SK-N-SH (cell line): ENCODE measurements around the gene AFAP1. TPM values are rescaled to one million over a fixed set of nuclear protein-coding genes. Genes with fewer than 3 reads are reported as not detected.

Experiments
- CTCF ChIA-PET: fragments of 300-600, 350-600 bp; formaldehyde crosslinking; extraction: SDS; loops from one replicate; lab custom pipeline; 2021; lab: Yijun Ruan, JAX
- POLR2A ChIA-PET: fragments of 350-600 bp; sonication (Branson Sonifier 250); formaldehyde crosslinking; extraction: SDS; loops from one replicate; lab custom pipeline; 2020; ENCODE audit warnings: antibody characterized with exemption, inconsistent platforms; lab: Yijun Ruan, JAX
- DNase-seq: peaks from one replicate; pipeline ENCODE4 v3.0.0; 2012
- H2AFZ ChIP-seq: fragments of 200-600 bp; sonication (generic); 2 replicates; pipeline ENCODE4 v1.8.1; 2016; ENCODE audit warnings: antibody characterized with exemption, mild to moderate bottlenecking, low read depth
- H3F3A ChIP-seq: fragments of 200-600 bp; sonication (generic); replicated peaks from 2 replicates; pipeline ENCODE3; 2016; ENCODE audit warnings: antibody characterized with exemption, mild to moderate bottlenecking; ENCODE audit not compliant: insufficient read depth
- H3K27ac ChIP-seq, 2 experiments: fragments of 200-500 bp in 1 of 2; fragments of 200-600 bp in 1 of 2; sonication (Bioruptor generic) in 1 of 2; sonication (generic), shearing (Covaris generic) in 1 of 2; 2 replicates each; pipeline versions ENCODE4 v1.5.1 to v1.6.1; 2014 to 2016; ENCODE audit warnings: low read depth in 2 of 2, inconsistent platforms in 1 of 2, low read length in 1 of 2, mild to moderate bottlenecking in 1 of 2, mixed read lengths in 1 of 2
- H3K27me3 ChIP-seq: fragments of 200-600 bp; sonication (generic), shearing (Covaris generic); 2 replicates; pipeline ENCODE4 v1.6.1; 2016; ENCODE audit warnings: mixed run types; ENCODE audit not compliant: insufficient read depth
- H3K36me3 ChIP-seq, 2 experiments: fragments of 200-500 bp in 1 of 2; fragments of 200-600 bp in 1 of 2; sonication (Bioruptor generic) in 1 of 2; sonication (generic) in 1 of 2; replicated peaks in 1 of 2; 2 replicates each; pipeline versions ENCODE3 to v1.5.1; 2014 to 2016; ENCODE audit warnings: low read length in 1 of 2, mild to moderate bottlenecking in 1 of 2; ENCODE audit not compliant: insufficient read depth in 2 of 2, control insufficient read depth in 1 of 2
- H3K4me1 ChIP-seq, 2 experiments: fragments of 200-500 bp in 1 of 2; fragments of 200-600 bp in 1 of 2; sonication (Bioruptor generic) in 1 of 2; sonication (generic), shearing (Covaris generic) in 1 of 2; 2 replicates each; pipeline versions ENCODE4 v1.5.1 to v1.6.1; 2014 to 2016; ENCODE audit warnings: low read depth in 1 of 2, low read length in 1 of 2, mixed run types in 1 of 2; ENCODE audit not compliant: insufficient read depth in 2 of 2, control insufficient read depth in 1 of 2
- H3K4me2 ChIP-seq: fragments of 200-600 bp; sonication (generic), shearing (Covaris generic); 2 replicates; pipeline ENCODE4 v1.6.1; 2017; ENCODE audit warnings: mixed run types
- H3K4me3 ChIP-seq, 2 experiments: fragments of 200-500 bp in 1 of 2; fragments of 200-600 bp in 1 of 2; sonication (Bioruptor generic) in 1 of 2; sonication (generic), shearing (Covaris generic) in 1 of 2; 2 replicates each; pipeline versions ENCODE4 v1.5.1 to v1.8.1; 2014 to 2016; ENCODE audit warnings: low read depth in 2 of 2, inconsistent platforms in 1 of 2, low read length in 1 of 2, mild to moderate bottlenecking in 1 of 2, mixed read lengths in 1 of 2, moderate library complexity in 1 of 2
- H3K79me2 ChIP-seq: fragments of 200-600 bp; sonication (generic); 2 replicates; pipeline ENCODE4 v1.8.1; 2017; ENCODE audit warnings: mild to moderate bottlenecking; ENCODE audit not compliant: insufficient read depth
- H3K9ac ChIP-seq: fragments of 200-600 bp; sonication (generic); 2 replicates; pipeline ENCODE4 v1.6.1; 2017; ENCODE audit warnings: mixed run types
- H3K9me2 ChIP-seq: fragments of 200-600 bp; sonication (generic); 2 replicates; pipeline ENCODE4 v1.6.1; 2017; ENCODE audit warnings: mixed run types
- H3K9me3 ChIP-seq: fragments of 200-600 bp; sonication (generic); 2 replicates; pipeline ENCODE4 v1.6.1; 2017; ENCODE audit warnings: mixed run types, mild to moderate bottlenecking, moderate library complexity
- H4K20me1 ChIP-seq: fragments of 200-600 bp; sonication (generic); 2 replicates; pipeline ENCODE4 v1.6.1; 2017; ENCODE audit warnings: mild to moderate bottlenecking, mixed run types; ENCODE audit not compliant: insufficient read depth
- CTCF ChIP-seq: fragments of 200-600 bp; sonication (generic); IDR thresholded peaks from 2 replicates; pipeline ENCODE4 v1.6.1; 2017; ENCODE audit warnings: antibody characterized with exemption, mild to moderate bottlenecking, moderate library complexity
- EP300 ChIP-seq, 2 experiments: IDR thresholded peaks; 2 replicates each; pipeline versions ENCODE4 v1.4.0 to v1.6.1; 2012; ENCODE audit warnings: borderline replicate concordance in 1 of 2, low read depth in 1 of 2, low read length in 1 of 2
- EZH2phosphoT487 ChIP-seq: fragments of 200-600 bp; sonication (generic); IDR thresholded peaks from 2 replicates; pipeline ENCODE4 v1.6.1; 2017; ENCODE audit warnings: low read depth, mixed run types, mild to moderate bottlenecking, antibody characterized with exemption, moderate library complexity, borderline replicate concordance
- FOSL2 ChIP-seq: IDR thresholded peaks from 2 replicates; pipeline ENCODE4 v1.4.0; 2012; ENCODE audit warnings: low read depth, mild to moderate bottlenecking, moderate library complexity, borderline replicate concordance
- FOXJ3 ChIP-seq: sonication (generic); formaldehyde crosslinking; IDR thresholded peaks from 2 replicates; pipeline ENCODE4 v1.5.1; 2020; ENCODE audit warnings: mild to moderate bottlenecking, missing genetic modification reagents
- FOXM1 ChIP-seq: IDR thresholded peaks from 2 replicates; pipeline ENCODE4 v1.4.0; 2012; ENCODE audit warnings: low read depth, mild to moderate bottlenecking
- GABPA ChIP-seq: IDR thresholded peaks from 2 replicates; pipeline ENCODE4 v1.4.0; 2012; ENCODE audit warnings: low read depth, mild to moderate bottlenecking
- GATA2 ChIP-seq: sonication (generic); formaldehyde crosslinking; IDR thresholded peaks from 2 replicates; pipeline ENCODE4 v1.5.0; 2020; ENCODE audit warnings: mild to moderate bottlenecking, missing genetic modification reagents
- MAX ChIP-seq: IDR thresholded peaks from 2 replicates; pipeline ENCODE4 v1.4.0; 2012; ENCODE audit warnings: low read depth
- MEF2A ChIP-seq: IDR thresholded peaks from 2 replicates; pipeline ENCODE4 v1.4.0; 2012; ENCODE audit warnings: low read depth, borderline replicate concordance
- MXI1 ChIP-seq: IDR thresholded peaks from 2 replicates; pipeline ENCODE4 v1.6.1; 2012; ENCODE audit warnings: mild to moderate bottlenecking, low read depth, low read length, improper control_type of control experiment
- NFIC ChIP-seq: IDR thresholded peaks from 2 replicates; pipeline ENCODE4 v1.4.0; 2012; ENCODE audit warnings: borderline replicate concordance
- NRF1 ChIP-seq: IDR thresholded peaks from 2 replicates; pipeline ENCODE4 v1.6.1; 2012; ENCODE audit warnings: low read depth, mild to moderate bottlenecking, low read length
- PBX3 ChIP-seq: IDR thresholded peaks from 2 replicates; pipeline ENCODE4; 2012
- RAD21 ChIP-seq: IDR thresholded peaks from 2 replicates; pipeline ENCODE4 v1.6.1; 2012; ENCODE audit warnings: mild to moderate bottlenecking, low read length
- RCOR1 ChIP-seq: fragments of 150-350 bp; IDR thresholded peaks from 2 replicates; pipeline ENCODE4 v1.6.1; 2017; ENCODE audit warnings: antibody characterized with exemption, low read length
- REST ChIP-seq: IDR thresholded peaks from 2 replicates; pipeline ENCODE4 v1.6.1; 2012; ENCODE audit warnings: mild to moderate bottlenecking, low read depth, low read length, moderate library complexity
- RFX5 ChIP-seq: IDR thresholded peaks from 2 replicates; pipeline ENCODE4 v1.6.1; 2012; ENCODE audit warnings: mild to moderate bottlenecking, improper control_type of control experiment, low read length
- SIN3A ChIP-seq: IDR thresholded peaks from 2 replicates; pipeline ENCODE4 v1.6.1; 2012; ENCODE audit warnings: low read depth, mild to moderate bottlenecking, low read length, moderate library complexity, borderline replicate concordance
- SMC3 ChIP-seq: IDR thresholded peaks from 2 replicates; pipeline ENCODE4 v1.6.1; 2012; ENCODE audit warnings: low read depth, low read length, improper control_type of control experiment
- TAF1 ChIP-seq: IDR thresholded peaks from 2 replicates; pipeline ENCODE4 v1.6.1; 2012; ENCODE audit warnings: low read depth, mild to moderate bottlenecking, low read length, moderate library complexity, borderline replicate concordance
- TCF12 ChIP-seq: IDR thresholded peaks from 2 replicates; pipeline ENCODE4 v1.4.0; 2012
- TEAD4 ChIP-seq: IDR thresholded peaks from 2 replicates; pipeline ENCODE4 v1.4.0; 2012; ENCODE audit warnings: mild to moderate bottlenecking, borderline replicate concordance; ENCODE audit not compliant: insufficient read depth
- USF1 ChIP-seq: IDR thresholded peaks from 2 replicates; pipeline ENCODE4 v1.4.0; 2012; ENCODE audit warnings: low read depth, borderline replicate concordance
- USF2 ChIP-seq: fragments of 150-350 bp; IDR thresholded peaks from 2 replicates; pipeline ENCODE4 v1.6.1; 2017; ENCODE audit warnings: antibody characterized with exemption, low read length, low read depth, borderline replicate concordance
- WGBS: methylation state at CpG from one replicate; pipeline ENCODE4 v1.1.6; 2017; ENCODE audit warnings: low lambda C conversion rate; 5-methylcytosine and 5-hydroxymethylcytosine counted together
- polyA plus RNA-seq, 3 experiments: library from polyadenylated mRNA; depleted of rRNA; stranded (reverse); fragments of >200 nt; gene quantifications; 2 replicates each; pipeline ENCODE4 v1.2.3, GENCODE V29; 2012

AFAP1 gene
- polyA plus RNA-seq, 1 of the 3 experiments (the other 2 are of a cell fraction), result 67.9 TPM

GRCh38 chr4:7956270-7956808 lies 16.7 kb upstream of the AFAP1 start:
- H3K9me3 ChIP-seq, result no peaks in the 10 kb centered on the region
- H3K27me3 ChIP-seq, result no peaks in the 10 kb centered on the region
- ChIA-PET CTCF (interaction anchor here (1.4 kb wide), 1 partner anchor 153 kb away, joined by 3 read pairs; no protein-coding TSS in a partner anchor), POLR2A (interaction anchor here (0.6 kb wide), 1 partner anchor 17 kb away, joined by 3 read pairs; the partner anchor contains the start of gene AFAP1)
- DNase-seq, result peak; percentile 34
- H3K4me1 ChIP-seq, result peaks cover 13 to 38% of the 10 kb centered on the region in 2 experiments; a peak in 3 of 4 replicates
- H3K4me3 ChIP-seq, result no peak overlapping the region
- peak overlapping the region; percentile 20; the same call in 1 of the 2 replicates for H3K4me2 ChIP-seq
- peak overlapping the region; percentile 23 to 74; a peak in 3 of 4 replicates for H3K27ac ChIP-seq
- H3K79me2 ChIP-seq, result no peaks in the 10 kb centered on the region
- H3K9me2 ChIP-seq, result no peaks in the 10 kb centered on the region
- H4K20me1 ChIP-seq, result no peaks in the 10 kb centered on the region
- peak overlapping the region; percentile 73; the same call in 1 of the 2 replicates for H2AFZ ChIP-seq
- peaks cover 25% of the 10 kb centered on the region for H3F3A ChIP-seq
- H3K36me3 ChIP-seq, result no peaks in the 10 kb centered on the region
- 63% methylated on average over 7 of the region's 8 CpGs for WGBS
- H3K9ac ChIP-seq, result no peak overlapping the region
- TF ChIP-seq CTCF (no peak), TEAD4 (no peak), TAF1 (no peak), RFX5 (no peak), MAX (0 out of 2 replicates have a peak, but pooled peaks have one; percentile 50), RAD21 (no peak), EZH2phosphoT487 (no peak), PBX3 (peak; percentile 48; the same call in 1 of the 2 replicates), GABPA (0 out of 2 replicates have a peak, but pooled peaks have one; percentile 32), MEF2A (no peak), MXI1 (no peak), SIN3A (no peak), REST (0 out of 2 replicates have a peak, but pooled peaks have one; percentile 16), SMC3 (no peak), RCOR1 (0 out of 2 replicates have a peak, but pooled peaks have one; percentile 28), GATA2 (CRISPR knock-in tag) (no peak), FOXJ3 (CRISPR knock-in tag) (no peak), TCF12 (peak; percentile 79), USF1 (no peak), FOSL2 (peak; percentile 78; the same call in 1 of the 2 replicates), FOXM1 (no peak), NFIC (peak; percentile 78), NRF1 (no peak), USF2 (no peak), EP300 (IDR thresholded peaks at IDR 0.05; ENCODE audit: borderline replicate concordance in 1 of 2, low read depth in 1 of 2, low read length in 1 of 2) (peak in 1 of 2 experiments; percentile 73; a peak in 1 of 4 replicates)
